Measurements from ENCODE around the gene STMN3. TPM values are rescaled to one million over a fixed set of nuclear protein-coding genes. Genes with fewer than 3 reads are reported as not detected.
"Not testable (repeated sequence)": the region's sequence is repeated elsewhere in the genome, so short reads cannot be mapped to it uniquely, and the experiment has no call there.

Gene STMN3
- total RNA-seq, 2 donors from 2014 or later: 5.7 to 10.1 TPM

- peaks cover 4% of the 10 kb centered on the region for H3K36me3 ChIP-seq
- DNase-seq (ENCODE audit: low spot score): no peak
- TF ChIP-seq CTCF (IDR thresholded peaks at IDR 0.05): no peak
- H3K4me1 ChIP-seq: peaks cover 0 to 5% of the 10 kb centered on the region in 2 donors
- H3K9me3 ChIP-seq: no peaks in the 10 kb centered on the region
- no peak overlapping the region for H3K27ac ChIP-seq
- no peaks in the 10 kb centered on the region for H3K27me3 ChIP-seq
- no peak overlapping the region for H3K4me3 ChIP-seq
These were observed 41.6 kb downstream of the STMN3 start for GRCh38 chr20:63611646-63612045.

- Histone ChIP-seq H3K27me3 (no peaks in the 10 kb centered on the region), H3K27ac (no peak overlapping the region), H3K36me3 (no peaks in the 10 kb centered on the region), H3K4me1 (peaks cover 0 to 5% of the 10 kb centered on the region in 2 donors), H3K4me3 (no peak overlapping the region), H3K9me3 (no peaks in the 10 kb centered on the region)
- no peak for TF ChIP-seq CTCF (IDR thresholded peaks at IDR 0.05)
- DNase-seq (ENCODE audit: low spot score): no peak
These were observed 42.4 kb downstream of the STMN3 start for GRCh38 chr20:63610581-63611435.

- no peak overlapping the region for H3K27ac ChIP-seq
- no peak for TF ChIP-seq CTCF (IDR thresholded peaks at IDR 0.05)
- DNase-seq (ENCODE audit: low spot score): no peak
- H3K9me3 ChIP-seq: no peaks in the 10 kb centered on the region
- H3K4me3 ChIP-seq: no peak overlapping the region
- no peaks in the 10 kb centered on the region for H3K4me1 ChIP-seq
- peaks cover 13% of the 10 kb centered on the region for H3K36me3 ChIP-seq
- no peaks in the 10 kb centered on the region for H3K27me3 ChIP-seq
These were observed 46.5 kb downstream of the STMN3 start for GRCh38 chr20:63606686-63607085.

GRCh38 chr20:63602321-63602720 is 50.9 kb downstream of the STMN3 start:
- Histone ChIP-seq H3K36me3 (peaks cover 41% of the 10 kb centered on the region), H3K4me1 (no peaks in the 10 kb centered on the region), H3K4me3 (no peak overlapping the region), H3K9me3 (no peaks in the 10 kb centered on the region), H3K27me3 (no peaks in the 10 kb centered on the region), H3K27ac (no peak overlapping the region)
- no peak for DNase-seq (ENCODE audit: low spot score)
- TF ChIP-seq CTCF (IDR thresholded peaks at IDR 0.05): no peak

- H3K9me3 ChIP-seq; DNase-seq (ENCODE audit: low spot score); H3K4me3 ChIP-seq; H3K27ac ChIP-seq; H3K27me3 ChIP-seq; H3K4me1 ChIP-seq: not testable (repeated sequence)
- peaks cover 41% of the 10 kb centered on the region for H3K36me3 ChIP-seq
These were observed 51.5 kb downstream of the STMN3 start for GRCh38 chr20:63601679-63602078.

GRCh38 chr20:63599396-63600050 is 53.7 kb downstream of the STMN3 start:
- no peak overlapping the region for H3K27ac ChIP-seq
- DNase-seq (ENCODE audit: low spot score): no peak
- no peaks in the 10 kb centered on the region for H3K27me3 ChIP-seq
- peaks cover 49% of the 10 kb centered on the region for H3K36me3 ChIP-seq
- H3K9me3 ChIP-seq: no peaks in the 10 kb centered on the region
- H3K4me3 ChIP-seq: no peak overlapping the region
- no peaks in the 10 kb centered on the region for H3K4me1 ChIP-seq
- no peak for TF ChIP-seq CTCF (IDR thresholded peaks at IDR 0.05)

Measured in right atrium auricular region (tissue), 2 donors.